ENCODE measurements around the gene LCN10. TPM values are rescaled to one million over a fixed set of nuclear protein-coding genes. Genes with fewer than 3 reads are reported as not detected.

LCN10 gene
- total RNA-seq, 4 donors from 2014 or later = 3.9 to 16.5 (median 9.9) TPM

DNA sequence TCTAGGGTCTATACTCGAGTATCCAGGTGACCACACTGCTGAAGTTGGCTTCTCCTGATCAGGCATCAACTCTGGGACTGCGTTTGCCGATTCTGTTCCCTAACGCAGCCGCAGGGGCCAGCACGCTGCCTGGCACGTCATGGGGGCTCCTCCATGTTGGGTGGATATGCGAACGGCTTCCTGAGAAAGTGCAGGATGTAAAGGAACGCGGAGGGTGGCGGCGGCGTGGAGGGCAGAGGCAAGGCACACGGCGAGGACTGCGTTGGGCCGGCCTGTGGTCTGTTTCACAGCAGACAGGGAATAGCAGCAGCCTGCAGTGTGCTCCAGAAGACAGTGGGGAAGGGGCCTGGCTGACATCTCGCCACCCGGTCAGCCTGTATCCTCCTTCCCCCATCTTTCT is 3.8 kb downstream of the LCN10 start:
- Histone ChIP-seq H3K9me3 (no peaks in the 10 kb centered on the region), H3K4me1 (peaks cover 0 to 19% (median 0%) of the 10 kb centered on the region in 3 donors), H3K27ac (no peak overlapping the region), H3K36me3 (no peaks in the 10 kb centered on the region), H3K27me3 (peaks cover 41% of the 10 kb centered on the region), H3K4me3 (no peak overlapping the region)
- no peak for TF ChIP-seq EP300 (IDR thresholded peaks at IDR 0.05)
- 85 to 93% methylated on average over 8 to 13 of the region's 20 CpGs for WGBS, 2 donors (ENCODE audit: low coverage in 1 of 2)
- no peak for ATAC-seq

DNA sequence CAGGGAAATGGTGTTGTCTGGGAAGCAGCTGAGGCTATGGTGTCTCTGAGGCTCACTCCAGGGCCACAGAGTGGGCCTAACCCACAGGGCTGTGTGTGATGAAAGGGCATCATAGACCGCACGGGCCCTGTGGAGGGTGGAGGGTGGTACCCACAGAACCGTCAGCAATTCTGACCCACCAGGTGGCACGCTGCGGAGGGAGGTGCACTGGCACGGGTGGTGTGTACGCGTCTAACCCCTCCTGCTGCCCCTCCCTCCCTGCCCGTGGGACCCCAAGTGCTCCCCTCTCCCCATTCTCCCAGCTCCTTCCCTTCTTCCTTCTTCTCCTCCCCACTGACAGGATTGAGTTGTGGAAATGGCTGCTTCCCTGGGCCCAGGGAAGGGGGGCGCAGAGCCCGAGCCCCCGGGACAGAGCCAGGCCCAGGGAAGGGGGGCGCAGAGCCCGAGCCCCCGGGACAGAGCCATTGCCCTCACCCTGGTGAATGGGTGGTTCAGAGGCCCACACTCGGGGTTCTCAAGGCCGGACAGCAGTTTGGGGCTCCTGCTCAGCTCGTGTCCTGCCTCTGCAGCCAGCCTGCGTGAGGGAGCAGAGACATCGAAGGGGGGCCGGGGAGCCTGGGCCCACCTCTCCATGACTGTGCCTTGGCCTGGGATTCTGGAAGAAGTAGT is 6.8 kb downstream of the LCN10 start:
- H3K4me1 ChIP-seq = peaks cover 0 to 4% (median 0%) of the 10 kb centered on the region in 3 donors
- H3K36me3 ChIP-seq = no peaks in the 10 kb centered on the region
- ATAC-seq = no peak
- 70% methylated on average over 2 of the region's 21 CpGs; no CpG with 5 or more reads in 1 of the 2 donors for WGBS, 2 donors (ENCODE audit: low coverage in 1 of 2)
- H3K9me3 ChIP-seq = no peaks in the 10 kb centered on the region
- H3K27ac ChIP-seq = no peak overlapping the region
- no peak overlapping the region for H3K4me3 ChIP-seq
- H3K27me3 ChIP-seq = peaks cover 11% of the 10 kb centered on the region
- TF ChIP-seq EP300 (IDR thresholded peaks at IDR 0.05) (no peak), POLR2A (IDR thresholded peaks at IDR 0.05) (no peak), POLR2AphosphoS5 (IDR thresholded peaks at IDR 0.05) (no peak)
- TF ChIP-seq, protein P1, sequence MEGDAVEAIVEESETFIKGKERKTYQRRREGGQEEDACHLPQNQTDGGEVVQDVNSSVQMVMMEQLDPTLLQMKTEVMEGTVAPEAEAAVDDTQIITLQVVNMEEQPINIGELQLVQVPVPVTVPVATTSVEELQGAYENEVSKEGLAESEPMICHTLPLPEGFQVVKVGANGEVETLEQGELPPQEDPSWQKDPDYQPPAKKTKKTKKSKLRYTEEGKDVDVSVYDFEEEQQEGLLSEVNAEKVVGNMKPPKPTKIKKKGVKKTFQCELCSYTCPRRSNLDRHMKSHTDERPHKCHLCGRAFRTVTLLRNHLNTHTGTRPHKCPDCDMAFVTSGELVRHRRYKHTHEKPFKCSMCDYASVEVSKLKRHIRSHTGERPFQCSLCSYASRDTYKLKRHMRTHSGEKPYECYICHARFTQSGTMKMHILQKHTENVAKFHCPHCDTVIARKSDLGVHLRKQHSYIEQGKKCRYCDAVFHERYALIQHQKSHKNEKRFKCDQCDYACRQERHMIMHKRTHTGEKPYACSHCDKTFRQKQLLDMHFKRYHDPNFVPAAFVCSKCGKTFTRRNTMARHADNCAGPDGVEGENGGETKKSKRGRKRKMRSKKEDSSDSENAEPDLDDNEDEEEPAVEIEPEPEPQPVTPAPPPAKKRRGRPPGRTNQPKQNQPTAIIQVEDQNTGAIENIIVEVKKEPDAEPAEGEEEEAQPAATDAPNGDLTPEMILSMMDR (IDR thresholded peaks at IDR 0.05) = no peak

DNA sequence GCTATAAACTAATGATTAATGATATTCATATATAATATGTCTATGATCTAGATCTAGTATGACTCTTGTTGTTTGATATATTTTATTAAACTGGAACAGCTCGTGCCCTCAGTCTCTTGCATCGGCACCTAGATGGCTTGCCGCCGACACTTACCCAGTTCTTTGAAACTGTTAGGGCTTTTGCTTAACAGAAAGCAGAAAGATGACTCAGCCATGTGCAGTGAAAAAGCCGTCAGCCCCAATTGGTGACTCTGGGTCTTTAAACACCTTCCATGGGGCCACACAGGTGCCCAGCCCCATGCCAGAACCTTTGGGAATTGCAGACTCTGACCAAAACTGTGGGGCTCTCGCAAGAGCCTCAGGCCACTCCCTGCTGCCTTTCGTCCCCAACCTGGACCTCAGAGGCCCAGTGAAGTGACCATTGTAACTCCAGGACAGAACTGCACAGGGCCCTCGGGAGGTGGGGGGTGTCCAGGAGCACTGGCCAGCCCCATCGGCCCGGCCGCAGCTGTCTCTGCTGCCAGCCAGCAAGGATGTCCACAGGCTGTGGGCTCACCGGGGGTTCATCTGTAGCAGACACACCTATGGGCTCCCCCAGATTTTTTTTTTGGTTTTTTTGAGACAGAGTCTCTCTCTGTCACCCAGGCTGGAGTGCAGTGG is 7.8 kb downstream of the LCN10 start:
- no peaks in the 10 kb centered on the region for H3K36me3 ChIP-seq
- TF ChIP-seq, protein P1 (IDR thresholded peaks at IDR 0.05) = no peak
- TF ChIP-seq EP300 (IDR thresholded peaks at IDR 0.05) = no peak
- TF ChIP-seq POLR2A (IDR thresholded peaks at IDR 0.05) = no peak
- TF ChIP-seq POLR2AphosphoS5 (IDR thresholded peaks at IDR 0.05) = no peak
- H3K4me1 ChIP-seq = peaks cover 0 to 2% (median 0%) of the 10 kb centered on the region in 3 donors
- no peaks in the 10 kb centered on the region for H3K9me3 ChIP-seq
- peaks cover 2% of the 10 kb centered on the region for H3K27me3 ChIP-seq
- no peak overlapping the region for H3K27ac ChIP-seq
- H3K4me3 ChIP-seq = no peak overlapping the region
- no peak for ATAC-seq
- 77 to 89% methylated on average over 3 of the region's 12 CpGs for WGBS, 2 donors (ENCODE audit: low coverage in 1 of 2)

DNA sequence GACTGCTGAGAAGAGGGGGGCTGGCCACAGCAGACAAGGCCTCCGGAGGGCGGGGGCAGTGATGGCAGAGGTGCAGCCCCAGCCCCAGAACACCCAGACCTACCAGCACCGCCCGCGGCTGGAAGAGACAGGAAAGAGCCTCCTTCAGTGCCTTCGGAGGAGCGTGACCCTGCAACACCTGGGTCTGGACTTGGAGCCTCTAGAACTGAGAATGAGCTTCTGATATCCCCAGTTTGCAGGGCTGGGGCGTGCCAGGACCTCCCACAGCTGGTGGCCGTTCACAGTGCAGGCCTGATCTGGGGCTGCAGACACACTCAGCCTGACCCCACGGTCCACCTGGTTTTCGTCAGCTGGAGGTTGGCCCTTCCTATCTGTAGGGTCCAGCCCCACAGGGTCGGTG is 9.1 kb downstream of the LCN10 start:
- Histone ChIP-seq H3K4me3 (no peak overlapping the region), H3K4me1 (peaks cover 0 to 16% (median 6%) of the 10 kb centered on the region in 3 donors), H3K9me3 (no peaks in the 10 kb centered on the region), H3K27me3 (no peaks in the 10 kb centered on the region), H3K36me3 (no peaks in the 10 kb centered on the region), H3K27ac (no peak overlapping the region)
- 83 to 92% methylated on average over 4 to 7 of the region's 12 CpGs for WGBS, 2 donors (ENCODE audit: low coverage in 1 of 2)
- no peak for ATAC-seq
- TF ChIP-seq POLR2A (IDR thresholded peaks at IDR 0.05) (no peak), POLR2AphosphoS5 (IDR thresholded peaks at IDR 0.05) (no peak), EP300 (IDR thresholded peaks at IDR 0.05) (no peak)
- TF ChIP-seq, protein P1 (IDR thresholded peaks at IDR 0.05) = no peak

DNA sequence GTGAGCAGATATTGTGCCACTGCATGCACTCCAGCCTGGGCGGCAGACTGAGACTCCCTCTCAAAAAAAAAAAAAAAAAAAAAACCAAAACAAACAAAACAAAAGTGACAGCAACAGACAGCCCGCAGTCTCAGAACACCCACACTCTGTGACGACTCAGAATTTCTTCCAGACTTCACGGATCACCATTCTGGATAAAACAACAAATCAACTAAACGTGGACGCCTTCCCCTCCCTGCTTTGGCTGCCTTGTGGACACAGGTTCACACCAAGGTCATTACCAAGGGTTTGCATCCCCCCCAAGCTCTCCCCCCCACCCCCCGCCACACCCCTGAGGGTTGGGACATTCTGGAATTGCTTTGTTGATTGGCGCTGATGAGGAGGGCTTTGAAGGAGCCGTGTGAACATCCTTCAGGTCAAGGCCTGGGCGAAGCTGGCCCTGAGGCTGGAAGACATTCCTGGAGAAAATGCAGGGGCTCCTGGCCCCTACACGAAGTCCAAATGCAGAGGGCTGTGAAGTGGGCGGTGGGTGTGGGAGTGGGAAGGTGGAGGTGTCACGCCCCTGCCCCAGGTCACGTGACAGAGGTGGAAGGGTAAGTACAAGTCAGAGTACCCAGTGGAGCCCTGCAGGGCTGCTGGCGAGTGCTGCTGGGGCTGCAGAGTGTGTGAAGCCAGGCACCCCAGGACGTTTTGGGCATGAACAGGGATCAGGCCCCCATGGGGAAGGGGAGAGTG is 10.1 kb downstream of the LCN10 start:
- H3K4me1 ChIP-seq = peaks cover 0 to 21% (median 6%) of the 10 kb centered on the region in 3 donors

More for the DNA sequence above, 10.1 kb downstream of the LCN10 start:
- ATAC-seq = no peak
- no peaks in the 10 kb centered on the region for H3K9me3 ChIP-seq
- H3K27ac ChIP-seq = no peak overlapping the region
- no peak overlapping the region for H3K4me3 ChIP-seq
- 0 to 56% methylated on average over 1 to 5 of the region's 16 CpGs for WGBS, 2 donors (ENCODE audit: low coverage in 1 of 2)
- no peaks in the 10 kb centered on the region for H3K36me3 ChIP-seq
- TF ChIP-seq EP300 (IDR thresholded peaks at IDR 0.05) = no peak
- TF ChIP-seq, protein P1 (IDR thresholded peaks at IDR 0.05) = no peak
- no peaks in the 10 kb centered on the region for H3K27me3 ChIP-seq
